Thyroid gland (tissue), 4 donors: ENCODE data around the gene SLC9A7. TPM values are rescaled to one million over a fixed set of nuclear protein-coding genes. Genes with fewer than 3 reads are reported as not detected.

Experiments
- DNase-seq, 2 donors: peaks; one replicate each; pipeline ENCODE4 v3.0.0-alpha.2; 2019
- H3K27ac ChIP-seq, 3 donors: fragments of 200-600 bp; sonication (generic); 1 replicate in 2 of 3; 2 replicates in 1 of 3; pipeline ENCODE4 v1.5.1; 2016 to 2019; ENCODE audit warnings: mild to moderate bottlenecking in 1 of 3, moderate library complexity in 1 of 3
- H3K27me3 ChIP-seq: fragments of 200-600 bp; sonication (generic); one replicate; pipeline ENCODE4 v1.5.1; 2019
- H3K36me3 ChIP-seq, 2 donors: fragments of 200-600 bp; sonication (generic); one replicate each; pipeline ENCODE4 v1.5.1; 2016 to 2019
- H3K4me1 ChIP-seq, 2 donors: fragments of 200-600 bp; sonication (generic); one replicate each; pipeline ENCODE4 v1.5.1; 2017 to 2019
- H3K4me3 ChIP-seq, 3 donors: fragments of 200-600 bp; sonication (generic); replicated peaks in 1 of 3; 1 replicate in 2 of 3; 2 replicates in 1 of 3; pipeline ENCODE4 v1.5.1; 2016; ENCODE audit warnings: mild to moderate bottlenecking in 1 of 3
- H3K9me3 ChIP-seq: fragments of 200-600 bp; sonication (generic); one replicate; pipeline ENCODE4 v1.5.1; 2017
- POLR2A ChIP-seq, 2 donors: fragments of 450-650 bp; IDR thresholded peaks; one replicate each; pipeline ENCODE4 v1.6.1; 2017; ENCODE audit warnings: antibody characterized with exemption in 2 of 2, mild to moderate bottlenecking in 2 of 2, moderate library complexity in 1 of 2
- WGBS, 2 donors: methylation state at CpG; one replicate each; pipeline ENCODE4 v1.1.5; 2017; 5-methylcytosine and 5-hydroxymethylcytosine counted together
- intact Hi-C: fragments of 100-400 bp; cut with DNase I; formaldehyde crosslinking; loops from one replicate; pipeline ENCODE4 v1.15.1; 2023
- total RNA-seq, 4 donors: library from RNA; depleted of rRNA; stranded (reverse); fragments of >200 nt; gene quantifications; one replicate each; pipeline ENCODE4 v1.2.3, GENCODE V29; 2016
- TF ChIP-seq, protein P1 (sequence below), 6 experiments: fragments of 200-600 bp in 3 of 6; fragments of 450-650 bp in 3 of 6; sonication (generic) in 3 of 6; IDR thresholded peaks; one replicate each; pipeline ENCODE4 v1.5.1; 2016 to 2019; ENCODE audit warnings: antibody characterized with exemption in 6 of 6, mild to moderate bottlenecking in 2 of 6, inconsistent platforms in 1 of 6, moderate library complexity in 1 of 6

SLC9A7 gene
- total RNA-seq, 4 donors from 2014 or later: 18.4 to 35.5 (median 26.3) TPM

DNA sequence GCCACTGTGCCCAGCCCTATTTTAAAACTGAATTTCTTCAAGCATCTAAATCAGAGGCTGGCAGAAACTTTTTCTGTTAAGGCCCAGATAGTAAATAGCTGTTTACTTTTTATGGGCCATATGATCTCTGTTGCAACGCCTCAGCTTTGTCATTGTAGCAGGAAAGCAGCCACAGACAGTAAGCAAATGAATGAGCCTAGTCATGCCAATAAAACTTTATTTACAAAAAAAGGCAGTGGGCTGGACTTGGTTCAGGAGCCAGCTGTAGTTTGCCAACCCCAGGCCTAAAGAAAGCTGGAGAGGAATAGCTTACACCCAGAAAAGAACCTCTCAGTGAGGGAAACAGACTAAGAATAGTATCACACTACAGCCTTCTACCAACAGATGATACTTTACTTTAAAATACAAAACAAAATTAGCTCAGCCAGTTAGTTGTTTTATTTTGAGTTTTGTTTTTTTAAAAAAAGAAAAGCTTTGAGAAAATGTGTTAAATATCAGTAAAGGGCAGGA lies 159.8 kb downstream of the SLC9A7 start:
- Histone ChIP-seq H3K4me3 (no peak overlapping the region), H3K9me3 (no peaks in the 10 kb centered on the region), H3K27ac (no peak overlapping the region), H3K27me3 (no peaks in the 10 kb centered on the region), H3K36me3 (no peaks in the 10 kb centered on the region), H3K4me1 (no peaks in the 10 kb centered on the region)
- 0% methylated on average over 1 of the region's 1 CpG; no CpG with 5 or more reads in 1 of the 2 donors for WGBS, 2 donors
- no peak for DNase-seq
- intact Hi-C loops: no loop called here
- no peak for TF ChIP-seq POLR2A (IDR thresholded peaks at IDR 0.05)
- TF ChIP-seq, protein P1, sequence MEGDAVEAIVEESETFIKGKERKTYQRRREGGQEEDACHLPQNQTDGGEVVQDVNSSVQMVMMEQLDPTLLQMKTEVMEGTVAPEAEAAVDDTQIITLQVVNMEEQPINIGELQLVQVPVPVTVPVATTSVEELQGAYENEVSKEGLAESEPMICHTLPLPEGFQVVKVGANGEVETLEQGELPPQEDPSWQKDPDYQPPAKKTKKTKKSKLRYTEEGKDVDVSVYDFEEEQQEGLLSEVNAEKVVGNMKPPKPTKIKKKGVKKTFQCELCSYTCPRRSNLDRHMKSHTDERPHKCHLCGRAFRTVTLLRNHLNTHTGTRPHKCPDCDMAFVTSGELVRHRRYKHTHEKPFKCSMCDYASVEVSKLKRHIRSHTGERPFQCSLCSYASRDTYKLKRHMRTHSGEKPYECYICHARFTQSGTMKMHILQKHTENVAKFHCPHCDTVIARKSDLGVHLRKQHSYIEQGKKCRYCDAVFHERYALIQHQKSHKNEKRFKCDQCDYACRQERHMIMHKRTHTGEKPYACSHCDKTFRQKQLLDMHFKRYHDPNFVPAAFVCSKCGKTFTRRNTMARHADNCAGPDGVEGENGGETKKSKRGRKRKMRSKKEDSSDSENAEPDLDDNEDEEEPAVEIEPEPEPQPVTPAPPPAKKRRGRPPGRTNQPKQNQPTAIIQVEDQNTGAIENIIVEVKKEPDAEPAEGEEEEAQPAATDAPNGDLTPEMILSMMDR (IDR thresholded peaks at IDR 0.05): no peak

DNA sequence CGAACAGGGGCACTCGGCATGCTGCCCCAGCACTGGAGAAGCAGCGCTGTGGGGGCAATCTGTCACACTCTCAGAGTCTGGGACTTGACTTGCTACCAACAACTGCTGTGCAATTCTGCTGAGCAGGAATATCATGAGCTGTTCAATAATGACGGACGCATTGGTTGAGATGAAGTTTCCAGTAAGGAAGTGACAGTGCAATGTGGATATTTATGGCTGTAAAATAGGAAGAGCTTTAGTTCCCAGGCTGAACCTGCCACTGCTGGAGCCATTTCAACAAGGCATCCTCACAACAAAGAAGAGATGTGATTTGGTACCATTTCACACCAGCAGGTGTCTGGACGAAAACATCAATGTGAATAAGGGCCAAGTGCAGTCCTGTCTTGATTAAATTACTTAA lies 161.1 kb downstream of the SLC9A7 start:
- H3K27ac ChIP-seq: no peak overlapping the region
- no peaks in the 10 kb centered on the region for H3K9me3 ChIP-seq
- H3K27me3 ChIP-seq: no peaks in the 10 kb centered on the region
- WGBS, 2 donors: 83% methylated on average over 1 to 6 of the region's 6 CpGs
- TF ChIP-seq POLR2A (IDR thresholded peaks at IDR 0.05): no peak
- H3K4me1 ChIP-seq: no peaks in the 10 kb centered on the region
- H3K36me3 ChIP-seq: no peaks in the 10 kb centered on the region
- no peak overlapping the region for H3K4me3 ChIP-seq
- intact Hi-C loops: no loop called here
- no peak for DNase-seq

DNA sequence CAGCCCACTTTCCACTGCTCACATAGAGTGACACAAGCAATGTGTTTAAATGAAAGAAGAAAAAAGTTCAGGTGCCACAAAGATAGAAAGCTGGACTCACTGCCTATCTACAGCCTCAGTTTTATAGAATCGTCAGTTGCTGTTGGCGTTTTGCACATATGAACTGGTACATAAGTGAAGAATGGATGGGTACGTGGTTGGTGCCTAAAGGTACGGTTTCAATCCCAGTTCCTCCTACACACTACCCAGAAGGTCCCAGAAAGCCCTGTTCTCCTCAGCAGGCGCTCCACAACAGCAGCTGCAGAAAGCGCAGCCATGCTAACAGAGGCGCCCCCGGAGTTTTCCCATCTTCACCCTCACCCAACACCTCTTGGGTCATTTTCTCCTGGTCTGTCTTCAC lies 161.7 kb downstream of the SLC9A7 start:
- Histone ChIP-seq H3K4me3 (no peak overlapping the region), H3K9me3 (no peaks in the 10 kb centered on the region), H3K36me3 (no peaks in the 10 kb centered on the region), H3K27me3 (no peaks in the 10 kb centered on the region), H3K4me1 (no peaks in the 10 kb centered on the region), H3K27ac (no peak overlapping the region)
- no peak for TF ChIP-seq POLR2A (IDR thresholded peaks at IDR 0.05)
- TF ChIP-seq, protein P1 (IDR thresholded peaks at IDR 0.05): no peak
- intact Hi-C loops: no loop called here
- no peak for DNase-seq
- WGBS, 2 donors: 91 to 96% methylated on average over 8 of the region's 8 CpGs

DNA sequence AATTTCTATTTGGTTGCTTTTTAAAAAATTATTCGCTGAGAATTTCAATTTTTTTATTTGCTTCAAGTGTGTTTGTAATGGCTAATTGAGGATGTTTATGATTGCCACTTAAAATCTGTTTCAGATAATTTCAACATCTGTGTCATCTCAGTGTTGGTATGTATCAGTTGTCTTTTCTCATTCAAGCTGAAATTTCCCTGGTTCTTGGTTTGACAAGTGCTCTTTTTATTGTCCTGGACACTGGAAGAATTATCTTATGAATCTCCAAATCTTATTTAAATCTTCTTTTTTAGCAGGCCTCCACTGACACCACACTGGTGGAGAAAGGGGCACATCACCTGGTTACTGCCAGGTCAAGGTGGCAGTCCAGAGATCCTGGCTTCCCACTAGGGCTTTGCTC lies 163.8 kb downstream of the SLC9A7 start:
- no peaks in the 10 kb centered on the region for H3K36me3 ChIP-seq
- 89 to 100% methylated on average over 1 of the region's 1 CpG for WGBS, 2 donors
- H3K4me3 ChIP-seq: no peak overlapping the region
- intact Hi-C loops: no loop called here
- H3K4me1 ChIP-seq: no peaks in the 10 kb centered on the region
- no peaks in the 10 kb centered on the region for H3K9me3 ChIP-seq
- DNase-seq: no peak
- no peaks in the 10 kb centered on the region for H3K27me3 ChIP-seq
- TF ChIP-seq, protein P1 (IDR thresholded peaks at IDR 0.05): no peak
- no peak for TF ChIP-seq POLR2A (IDR thresholded peaks at IDR 0.05)
- H3K27ac ChIP-seq: no peak overlapping the region

DNA sequence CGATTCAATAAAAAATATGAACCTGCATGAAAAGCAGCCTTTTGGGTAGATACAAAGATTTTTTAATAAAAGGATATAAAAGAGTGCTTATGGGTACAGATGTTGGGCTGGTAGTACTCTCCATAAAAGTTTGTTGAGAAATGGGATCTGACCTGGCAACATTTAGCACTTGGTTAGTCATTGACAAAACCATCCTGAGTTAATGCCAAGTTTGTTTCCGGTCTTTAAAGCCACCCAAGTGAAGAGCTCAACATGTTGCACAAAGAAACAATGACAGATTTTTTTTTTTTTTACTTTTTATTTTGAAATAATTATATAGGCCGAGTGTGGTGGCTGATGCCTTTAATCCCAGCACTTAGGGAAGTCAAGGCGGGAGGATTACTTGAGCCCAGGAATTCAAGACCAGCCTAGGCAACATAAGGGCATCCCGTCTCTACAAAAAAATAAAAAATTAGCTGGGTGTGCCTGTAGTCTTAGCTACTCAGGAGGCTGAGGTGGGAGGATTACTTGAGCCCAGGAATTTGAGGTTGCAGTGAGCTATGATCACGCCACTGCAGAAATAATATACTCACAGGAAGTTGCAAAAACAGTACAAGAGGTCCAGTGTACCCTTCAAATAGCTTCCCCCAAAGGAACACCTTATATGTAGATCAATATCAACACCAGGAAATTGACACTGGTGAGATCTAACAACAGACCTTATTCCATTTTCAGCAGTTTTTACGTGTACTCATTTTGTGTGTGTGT lies 168.8 kb downstream of the SLC9A7 start:
- DNase-seq: no peak

More for the DNA sequence above, 168.8 kb downstream of the SLC9A7 start:
- 72 to 73% methylated on average over 7 of the region's 7 CpGs for WGBS, 2 donors
- no peak overlapping the region for H3K27ac ChIP-seq
- no peaks in the 10 kb centered on the region for H3K27me3 ChIP-seq
- TF ChIP-seq, protein P1 (IDR thresholded peaks at IDR 0.05): no peak
- TF ChIP-seq POLR2A (IDR thresholded peaks at IDR 0.05): no peak
- H3K4me3 ChIP-seq: no peak overlapping the region
- intact Hi-C loops: no loop called here
- no peaks in the 10 kb centered on the region for H3K36me3 ChIP-seq
- H3K4me1 ChIP-seq: peaks cover 0 to 11% of the 10 kb centered on the region in 2 donors
- no peaks in the 10 kb centered on the region for H3K9me3 ChIP-seq
